HG03139 (cell line): Measurements from ENCODE around the gene HCCS.
"Not testable (repeated sequence)": the region's sequence is repeated elsewhere in the genome, so short reads cannot be mapped to it uniquely, and the experiment has no call there.

ENCODE experiments used
- ATAC-seq: cut with Tn5 transposase; IDR thresholded peaks from one replicate; pipeline ENCODE4 v1.9.1; 2021; ENCODE audit not compliant: unreplicated experiment

HCCS gene

GRCh38 chrX:11119313-11119943, 8.3 kb downstream of the HCCS start:
- no peak for ATAC-seq

DNA sequence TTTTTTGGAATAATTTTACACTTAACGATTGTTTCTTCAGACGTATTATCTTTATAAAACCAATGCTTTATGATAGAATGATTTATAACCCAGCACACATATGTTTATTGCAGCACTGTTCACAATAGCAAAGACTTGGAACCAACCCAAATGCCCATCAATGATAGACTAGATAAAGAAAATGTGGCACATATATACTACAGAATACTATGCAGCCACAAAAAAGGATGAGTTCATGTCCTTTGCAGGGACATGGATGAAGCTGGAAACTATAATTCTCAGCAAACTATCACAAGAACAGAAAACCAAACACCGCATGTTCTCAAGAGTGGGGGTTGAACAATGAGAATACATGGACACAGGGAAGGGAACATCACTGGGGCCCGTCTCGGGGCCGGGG, 12.0 kb downstream of the HCCS start:
- not testable (repeated sequence) for ATAC-seq

GRCh38 chrX:11124112-11124511, 13.0 kb downstream of the HCCS start:
- no peak for ATAC-seq

DNA sequence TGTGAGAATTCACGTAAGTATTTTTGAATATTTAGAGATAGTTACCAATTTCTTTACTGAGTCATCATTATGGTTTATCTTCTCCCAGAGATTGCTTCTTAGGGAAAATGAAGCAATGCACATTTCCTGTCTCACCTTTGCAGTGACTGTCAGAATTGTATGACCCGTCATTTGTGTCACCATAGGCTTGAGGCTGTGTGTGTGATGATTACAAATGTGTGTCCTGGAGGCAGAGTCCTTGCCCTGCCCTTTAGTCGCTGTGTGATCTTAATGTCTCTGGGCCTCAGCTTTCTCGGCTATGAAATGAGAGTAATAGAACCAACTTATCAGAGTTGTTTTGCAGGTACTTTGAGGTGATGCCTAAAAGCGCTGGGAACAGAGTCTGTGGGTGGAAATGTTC, 13.9 kb downstream of the HCCS start:
- no peak for ATAC-seq

DNA sequence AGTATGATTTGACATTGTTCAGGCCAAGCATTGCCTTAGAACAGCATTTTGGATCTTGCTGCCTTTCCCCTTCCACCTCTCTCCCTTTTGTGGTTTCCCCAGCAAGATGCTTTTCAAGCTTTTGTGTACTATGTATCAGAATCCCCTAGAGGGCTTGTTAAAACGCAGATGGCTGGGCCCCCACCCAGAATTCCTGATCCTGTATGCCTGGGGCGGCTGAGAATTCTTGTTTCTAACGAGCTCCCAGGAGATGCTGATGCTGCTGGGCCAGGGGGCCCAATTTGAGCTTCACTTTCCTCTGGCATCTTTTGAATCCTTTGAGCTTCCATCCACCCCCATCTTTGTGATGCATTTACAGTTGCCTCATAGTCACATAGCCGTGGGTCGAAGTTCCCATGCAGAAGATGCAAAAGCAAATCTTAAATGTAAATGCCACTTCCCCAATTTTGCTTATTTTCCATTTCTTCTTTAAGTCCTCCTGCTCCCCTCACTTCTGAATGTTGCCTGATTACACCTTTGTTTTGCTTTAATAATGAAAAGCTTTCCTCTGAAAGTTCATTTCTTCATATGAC, 18.5 kb downstream of the HCCS start:
- ATAC-seq: no peak

GRCh38 chrX:11130136-11130535, 19.0 kb downstream of the HCCS start:
- ATAC-seq: no peak

DNA sequence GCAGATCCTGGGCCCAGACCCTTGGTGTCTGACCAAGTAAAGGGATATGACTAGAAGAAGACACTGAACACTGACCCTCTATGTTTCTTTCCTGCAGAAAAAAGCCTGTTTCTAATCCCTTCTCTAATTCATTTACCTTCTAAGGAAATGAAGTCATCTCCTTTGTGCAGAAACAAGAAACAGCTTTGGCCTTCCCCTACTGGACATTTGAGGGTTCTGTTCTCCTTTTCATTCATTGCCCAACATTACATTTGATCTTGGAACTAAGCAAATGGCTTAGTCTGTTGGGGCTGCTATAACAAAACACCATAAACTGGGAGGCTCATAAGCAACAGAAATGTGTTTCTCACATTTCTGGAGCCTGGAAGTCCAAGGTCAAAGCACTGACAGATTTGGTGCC, 20.0 kb downstream of the HCCS start:
- no peak for ATAC-seq

DNA sequence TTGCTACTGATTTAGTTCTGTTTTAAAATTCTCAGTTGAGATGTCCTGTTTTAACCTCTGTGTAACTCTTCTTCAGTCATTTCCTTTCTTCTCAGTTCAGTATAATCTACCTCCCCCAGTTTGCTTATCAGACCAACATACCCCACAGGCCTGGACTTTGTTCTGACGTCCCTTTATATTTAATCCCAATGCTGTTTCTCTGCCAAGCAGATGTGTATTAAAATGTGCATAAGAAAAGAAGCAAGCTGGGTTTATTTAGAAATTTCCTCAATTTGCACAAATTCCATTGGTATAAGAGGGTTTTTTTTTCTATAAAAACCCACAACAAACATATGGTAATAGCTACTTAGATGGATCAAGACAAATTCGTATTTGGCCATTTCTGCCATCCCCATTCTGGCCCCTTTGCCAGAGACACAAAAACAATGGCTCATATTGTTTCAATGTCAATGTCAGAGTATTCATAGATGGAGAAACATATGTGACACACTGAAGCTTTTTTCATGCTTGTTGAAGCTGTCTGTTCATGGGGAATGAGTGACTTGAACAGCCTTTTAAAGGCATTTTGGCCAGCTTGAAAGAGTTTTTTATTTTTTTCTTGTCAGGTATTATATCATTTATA, 24.5 kb downstream of the HCCS start:
- ATAC-seq: no peak

DNA sequence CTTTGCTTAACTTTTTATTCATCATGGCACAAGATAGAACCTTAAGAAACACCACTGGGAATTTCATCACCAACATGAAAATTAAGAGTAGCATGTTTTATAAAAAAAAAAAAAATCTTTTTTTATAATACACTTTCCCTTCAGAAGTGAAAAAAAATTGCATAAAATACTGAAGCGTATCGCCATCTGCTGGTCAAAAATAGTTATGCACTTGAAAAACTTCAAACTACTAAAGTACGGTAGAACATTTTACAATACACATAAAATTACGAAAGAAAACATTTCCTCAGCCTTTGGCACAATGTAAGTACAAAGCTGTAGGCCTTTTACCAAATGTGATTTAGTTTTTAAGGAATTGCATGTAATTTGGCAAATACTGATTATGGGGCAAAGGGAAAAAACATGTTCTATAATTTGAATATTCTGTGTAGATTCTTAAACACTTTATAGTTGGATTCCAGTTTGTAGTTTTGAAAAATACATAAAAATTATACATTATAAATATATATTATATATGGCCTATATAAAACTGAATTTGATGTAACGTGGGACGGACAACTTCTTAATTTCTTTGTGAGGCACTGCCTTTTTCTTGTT, 26.5 kb downstream of the HCCS start:
- no peak for ATAC-seq

DNA sequence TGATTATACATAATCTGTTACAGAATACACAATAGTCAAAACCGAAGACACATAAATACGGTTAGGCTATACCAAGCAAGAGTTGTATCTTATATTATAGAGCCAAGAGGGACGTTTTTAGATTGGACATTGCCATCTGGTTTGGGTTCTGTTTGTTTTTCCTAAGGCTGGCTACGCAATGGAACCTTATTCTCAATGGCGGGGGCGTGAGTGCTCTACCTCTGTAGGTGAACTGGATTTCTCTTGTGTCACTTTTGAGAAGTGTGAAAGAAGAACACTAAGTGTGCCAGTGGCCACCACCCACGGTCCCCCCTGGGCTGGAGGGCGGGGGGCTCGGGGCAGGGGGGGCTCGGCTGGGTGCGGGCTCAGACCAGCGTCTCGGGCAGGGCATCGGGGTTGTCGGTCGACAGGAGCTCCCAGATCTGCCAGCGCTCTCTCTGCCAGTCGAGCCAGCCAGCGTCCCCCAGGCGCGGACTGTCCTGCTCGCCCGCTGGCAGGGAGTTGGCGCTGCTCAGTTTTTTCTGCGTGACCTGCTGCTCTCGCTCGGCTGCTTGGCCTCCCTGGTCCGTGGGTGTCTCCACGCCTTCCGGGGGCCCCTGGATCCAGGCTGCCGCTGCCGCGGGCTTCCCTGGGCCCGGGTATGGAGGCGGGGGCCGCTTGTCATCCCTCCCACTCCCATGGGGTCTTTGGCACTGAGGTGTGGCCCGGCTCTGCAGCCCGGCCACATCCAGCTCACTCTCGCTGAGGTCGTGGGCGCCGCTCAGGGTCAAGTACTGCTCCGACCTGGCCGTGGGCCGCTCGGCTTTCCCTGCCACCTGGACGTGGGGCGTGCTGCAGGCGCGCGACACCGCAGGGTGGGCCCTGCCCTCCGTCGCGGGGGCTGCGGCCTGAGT, 27.6 kb downstream of the HCCS start:
- no peak for ATAC-seq

- ATAC-seq: peak; percentile 65
Observed at GRCh38 chrX:11143931-11144678, 33.0 kb downstream of the HCCS start.

DNA sequence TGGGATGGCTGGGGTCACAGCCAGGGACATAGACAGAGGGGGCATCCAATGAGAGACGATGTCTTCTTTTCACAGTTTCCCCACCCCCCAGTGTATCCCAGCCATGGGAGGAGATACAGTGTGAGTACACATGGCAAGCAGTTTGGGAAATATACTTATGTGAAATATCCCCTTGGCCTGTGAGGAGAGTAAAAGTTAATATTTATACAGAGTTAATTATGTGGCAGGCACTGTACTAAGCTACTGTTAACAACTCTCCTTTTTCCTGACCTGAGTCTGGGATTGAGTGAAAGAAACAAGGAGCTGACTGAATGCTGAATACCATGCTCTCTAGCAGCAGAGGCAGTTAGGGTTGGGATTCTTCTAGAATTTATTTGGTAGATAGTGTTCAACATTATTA, 35.3 kb downstream of the HCCS start:
- no peak for ATAC-seq

DNA sequence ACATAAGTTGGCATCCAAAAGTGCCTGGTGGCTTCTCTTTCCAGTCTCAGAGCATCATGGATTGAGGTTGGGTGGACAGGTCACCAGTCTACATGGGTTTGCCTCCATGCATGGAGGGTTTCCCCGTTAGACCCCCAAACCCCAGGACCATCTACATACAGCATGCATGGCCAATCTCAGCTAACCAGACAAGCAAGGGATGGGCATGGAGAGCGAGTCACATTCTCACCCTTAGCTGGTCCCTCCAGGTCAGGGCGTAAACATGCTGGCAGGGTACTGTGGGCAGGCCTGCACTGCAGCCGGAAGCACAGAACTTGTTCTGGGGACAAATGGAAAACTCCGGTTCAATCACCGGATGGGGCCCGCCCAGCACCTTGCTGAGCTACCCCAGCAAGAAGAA, 37.3 kb downstream of the HCCS start:
- no peak for ATAC-seq

GRCh38 chrX:11151799-11152559, 40.8 kb downstream of the HCCS start:
- no peak for ATAC-seq

DNA sequence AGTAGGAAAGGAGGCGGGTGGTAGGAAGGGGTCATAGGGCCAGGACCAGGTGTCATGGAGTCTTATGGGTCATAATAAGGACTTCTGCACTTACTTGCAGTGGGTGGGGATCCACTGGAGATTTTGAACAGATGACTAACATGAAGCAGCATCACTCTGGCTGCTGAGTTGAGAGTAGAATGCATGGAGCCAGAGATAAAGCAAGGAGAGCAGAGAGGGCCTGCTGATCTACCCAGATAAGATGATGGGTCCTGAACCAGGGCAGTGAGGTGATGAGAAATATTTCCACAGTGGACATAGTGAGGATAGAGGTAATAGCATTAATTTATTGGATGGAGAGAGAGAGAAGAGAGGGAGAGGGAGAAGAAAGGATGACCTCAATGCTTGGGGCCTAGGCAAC, 48.0 kb downstream of the HCCS start:
- no peak for ATAC-seq

DNA sequence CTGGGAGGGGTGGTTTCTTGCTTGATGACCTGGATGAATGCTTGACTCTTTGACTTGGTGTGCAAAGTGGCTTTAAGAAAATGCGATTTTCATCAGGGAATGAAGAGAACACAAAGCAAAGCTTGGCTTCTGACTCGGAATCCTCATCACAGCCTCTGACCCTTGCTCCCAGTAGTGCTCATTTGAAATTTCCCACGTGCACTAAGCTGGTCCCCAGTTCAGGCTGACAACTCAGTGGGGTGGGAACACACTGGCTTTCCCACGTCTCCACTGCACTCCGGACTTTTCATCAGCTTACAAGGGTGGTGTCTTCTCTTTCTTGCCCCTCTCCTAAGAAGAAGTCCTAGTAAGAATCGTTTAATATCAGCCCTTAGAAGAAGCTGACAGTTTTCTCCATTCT, 53.3 kb downstream of the HCCS start:
- no peak for ATAC-seq

DNA sequence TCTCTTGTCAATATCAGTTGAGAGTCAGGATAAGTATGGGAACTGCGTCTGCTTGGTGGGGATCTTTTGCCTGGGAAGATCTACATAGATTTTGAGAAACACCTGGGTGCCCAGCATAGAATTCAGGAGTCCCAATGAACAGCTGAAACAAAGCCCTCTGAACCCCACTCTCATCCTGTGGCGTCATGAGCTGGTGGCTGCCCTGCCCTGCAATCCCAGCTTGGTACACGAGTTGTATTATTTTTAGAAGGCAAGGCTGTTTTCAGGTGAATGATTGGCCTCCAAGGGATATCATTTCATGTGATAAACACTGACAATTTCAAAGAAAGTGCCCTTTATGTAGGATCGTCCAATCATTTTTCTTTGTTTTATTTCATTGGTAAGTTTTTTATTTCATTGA, 60.8 kb downstream of the HCCS start:
- no peak for ATAC-seq

GRCh38 chrX:11172415-11172814, 61.3 kb downstream of the HCCS start:
- ATAC-seq: no peak
